Fibroblast of lung (primary cell): Measurements from ENCODE around the gene SGK1. TPM values are rescaled to one million over a fixed set of nuclear protein-coding genes. Genes with fewer than 3 reads are reported as not detected.
"Not testable (repeated sequence)": the region's sequence is repeated elsewhere in the genome, so short reads cannot be mapped to it uniquely, and the experiment has no call there.

Experiments
- DNase-seq, 2 donors: peaks; one replicate each; pipeline versions ENCODE4 v3.0.0 to v3.0.0-alpha.2; 2010; ENCODE audit warnings: low read depth in 2 of 2
- H2AFZ ChIP-seq: 2 replicates; pipeline ENCODE4 v1.5.1; 2012; ENCODE audit warnings: low read length, control low read depth, inconsistent platforms
- H3K27ac ChIP-seq: 2 replicates; pipeline ENCODE4 v1.5.1; 2011; ENCODE audit warnings: low read length, control low read depth; ENCODE audit not compliant: insufficient read depth
- H3K27me3 ChIP-seq: 2 replicates; pipeline ENCODE4 v1.5.1; 2011; ENCODE audit warnings: mild to moderate bottlenecking, low read length; ENCODE audit not compliant: control insufficient read depth, insufficient read depth
- H3K36me3 ChIP-seq: 2 replicates; pipeline ENCODE4 v1.5.1; 2011; ENCODE audit warnings: low read length; ENCODE audit not compliant: control insufficient read depth, insufficient read depth
- H3K4me1 ChIP-seq: 2 replicates; pipeline ENCODE4 v1.5.1; 2011; ENCODE audit warnings: low read length; ENCODE audit not compliant: control insufficient read depth, insufficient read depth; ENCODE audit errors: extremely low read depth
- H3K4me2 ChIP-seq: 2 replicates; pipeline ENCODE4 v1.5.1; 2011; ENCODE audit warnings: low read length, control low read depth; ENCODE audit not compliant: insufficient read depth; ENCODE audit errors: extremely low read depth
- H3K4me3 ChIP-seq, 4 experiments: fragments of 200-600 bp in 1 of 4; sonication (generic) in 1 of 4; replicated peaks in 1 of 4; 2 replicates each; pipeline ENCODE4 v1.5.1; 2011 to 2016; ENCODE audit warnings: low read length in 4 of 4, low read depth in 3 of 4, mild to moderate bottlenecking in 3 of 4, control low read depth in 2 of 4, inconsistent platforms in 1 of 4, mixed read lengths in 1 of 4; ENCODE audit not compliant: insufficient read depth in 1 of 4; ENCODE audit errors: control extremely low read depth in 1 of 4
- H3K79me2 ChIP-seq: 2 replicates; pipeline ENCODE4 v1.5.1; 2012; ENCODE audit warnings: mild to moderate bottlenecking, low read length, inconsistent platforms; ENCODE audit not compliant: control insufficient read depth, insufficient read depth
- H3K9ac ChIP-seq: 2 replicates; pipeline ENCODE4 v1.5.1; 2011; ENCODE audit warnings: mild to moderate bottlenecking, low read length, control low read depth; ENCODE audit not compliant: insufficient read depth
- H3K9me3 ChIP-seq: 2 replicates; pipeline ENCODE4 v1.5.1; 2012; ENCODE audit warnings: low read depth, low read length; ENCODE audit not compliant: control insufficient read depth, insufficient read depth
- H4K20me1 ChIP-seq: 2 replicates; pipeline ENCODE4 v1.5.1; 2011; ENCODE audit warnings: low read length; ENCODE audit not compliant: control insufficient read depth, insufficient read depth; ENCODE audit errors: extremely low read depth
- CTCF ChIP-seq, 2 donors: IDR thresholded peaks in 1 of 2; conservative IDR thresholded peaks in 1 of 2; 1 replicate in 1 of 2; 2 replicates in 1 of 2; pipeline ENCODE4 v1.5.1; 2011 to 2012; ENCODE audit warnings: low read length in 2 of 2, control low read depth in 1 of 2, inconsistent platforms in 1 of 2, low read depth in 1 of 2, mild to moderate bottlenecking in 1 of 2
- EZH2 ChIP-seq: IDR thresholded peaks from 2 replicates; pipeline ENCODE4 v1.5.1; 2012; ENCODE audit warnings: low read length, control low read depth, mild to moderate bottlenecking; ENCODE audit errors: missing control alignments
- polyA plus RNA-seq, 2 donors: library from polyadenylated mRNA; depleted of rRNA in 1 of 2; stranded (reverse) in 1 of 2; unstranded in 1 of 2; fragments of >200 nt; gene quantifications; 2 replicates each; pipeline ENCODE4 v1.2.1, GENCODE V29; 2011 to 2012; ENCODE audit warnings: missing spikeins in 1 of 2
- total RNA-seq: library from RNA; depleted of rRNA; stranded (reverse); fragments of >200 nt; gene quantifications from 2 replicates; pipeline ENCODE4 v1.2.1, GENCODE V29; 2014

The SGK1 gene
- total and polyA plus RNA-seq, 2 donors (not counting 1 experiment from before 2014, with no cell fraction given), result 132 to 154 TPM

DNA sequence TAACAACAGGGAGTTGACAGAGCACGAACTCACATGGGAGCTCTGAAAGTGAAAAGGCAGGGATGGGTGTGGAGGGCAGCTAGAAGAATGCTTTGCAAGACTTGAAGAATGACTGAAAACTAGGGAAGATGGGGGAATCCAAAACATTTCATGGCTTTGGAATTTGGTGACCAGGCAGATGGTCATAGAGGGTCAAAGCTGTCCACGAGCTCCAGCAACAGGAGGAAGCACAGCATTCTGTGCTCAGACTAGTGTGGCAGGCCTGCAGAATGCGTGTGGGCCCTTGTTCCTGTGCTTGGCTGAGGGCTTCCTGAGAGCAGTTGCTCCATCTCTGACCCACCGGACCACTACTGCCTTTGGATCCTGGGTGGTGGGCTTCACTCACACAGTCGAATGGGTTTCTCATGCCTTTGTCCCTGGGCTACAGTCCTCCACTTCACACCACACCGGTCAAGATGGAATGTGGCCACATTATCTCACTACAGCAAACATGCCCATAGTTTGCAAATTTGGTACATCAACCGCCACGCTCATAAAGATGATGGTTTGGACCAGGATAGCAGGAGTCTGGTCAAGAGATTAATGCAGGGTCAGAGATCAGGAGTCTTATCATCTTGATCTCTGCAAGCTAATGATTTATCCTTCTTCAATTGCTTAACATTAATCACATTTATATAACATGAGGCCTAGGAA lies 100.7 kb downstream of the SGK1 start:
- H3K36me3 ChIP-seq, result no peaks in the 10 kb centered on the region
- no peaks in the 10 kb centered on the region for H3K9me3 ChIP-seq
- H3K27me3 ChIP-seq, result no peaks in the 10 kb centered on the region
- H2AFZ ChIP-seq, result peak overlapping the region; percentile 25
- peak in 1 of 2 donors; percentile 50 for DNase-seq
- H4K20me1 ChIP-seq, result no peaks in the 10 kb centered on the region
- H3K4me2 ChIP-seq, result no peak overlapping the region
- TF ChIP-seq EZH2 (no peak), CTCF (conservative IDR thresholded peaks at IDR 0.05 in 1 of 2, IDR thresholded peaks at IDR 0.05 in 1 of 2; ENCODE audit: low read depth in 1 of 2, low read length in 2 of 2) (no peak)
- no peak overlapping the region for H3K9ac ChIP-seq
- H3K27ac ChIP-seq, result no peak overlapping the region
- H3K4me3 ChIP-seq, result no peak overlapping the region
- no peaks in the 10 kb centered on the region for H3K79me2 ChIP-seq
- peaks cover 8% of the 10 kb centered on the region for H3K4me1 ChIP-seq

GRCh38 chr6:134216301-134217010 lies 101.5 kb downstream of the SGK1 start:
- Histone ChIP-seq H3K79me2 (no peaks in the 10 kb centered on the region), H3K4me3 (no peak overlapping the region), H2AFZ (no peak overlapping the region), H3K4me2 (no peak overlapping the region), H3K9ac (no peak overlapping the region), H3K27ac (no peak overlapping the region), H3K9me3 (no peaks in the 10 kb centered on the region), H3K4me1 (peaks cover 8% of the 10 kb centered on the region), H3K27me3 (no peaks in the 10 kb centered on the region), H4K20me1 (no peaks in the 10 kb centered on the region), H3K36me3 (no peaks in the 10 kb centered on the region)
- TF ChIP-seq CTCF (conservative IDR thresholded peaks at IDR 0.05 in 1 of 2, IDR thresholded peaks at IDR 0.05 in 1 of 2; ENCODE audit: low read depth in 1 of 2, low read length in 2 of 2), result no peak
- TF ChIP-seq EZH2, result no peak
- DNase-seq, result no peak

DNA sequence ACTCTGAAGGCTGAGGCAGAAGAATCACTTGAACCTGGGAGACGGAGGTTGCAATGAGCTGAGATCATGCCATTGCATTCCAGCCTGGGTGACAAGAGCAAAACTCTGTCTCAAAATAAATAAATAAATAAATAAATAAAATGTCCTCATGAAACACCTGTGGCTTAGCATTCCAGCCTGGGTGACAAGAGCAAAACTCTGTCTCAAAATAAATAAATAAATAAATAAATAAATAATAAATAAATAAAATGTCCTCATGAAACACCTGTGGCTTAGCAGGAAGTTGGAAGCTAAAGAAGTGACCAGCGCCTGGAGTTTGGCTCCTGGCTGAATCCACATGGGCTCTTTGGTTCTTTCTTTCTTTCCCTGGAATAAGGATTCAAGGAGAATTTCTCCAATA lies 104.5 kb downstream of the SGK1 start:
- not testable (repeated sequence) for H3K4me3 ChIP-seq, DNase-seq, H3K9me3 ChIP-seq, H3K79me2 ChIP-seq, H3K36me3 ChIP-seq, H4K20me1 ChIP-seq, H3K4me2 ChIP-seq, H3K27ac ChIP-seq, H3K27me3 ChIP-seq, H3K9ac ChIP-seq, H3K4me1 ChIP-seq, H2AFZ ChIP-seq
